ENCODE results near the gene GDI2.

- TF ChIP-seq CTCF (IDR thresholded peaks at IDR 0.05) (no peak), POLR2A (IDR thresholded peaks at IDR 0.05) (no peak)
These were observed 81.7 kb downstream of the GDI2 start for GRCh38 chr10:5731559-5731958.

Measured in body of pancreas (tissue), 4 donors.